A673 (cell line): ENCODE results near the gene GAD2.

Experiments
- CTCF ChIP-seq: fragments of 300-800, 200-600 bp; sonication (generic); conservative IDR thresholded peaks from 2 replicates; pipeline ENCODE4 v1.5.1; 2017; ENCODE audit warnings: low read depth, mild to moderate bottlenecking, antibody characterized with exemption, low read length, moderate library complexity, mixed read lengths
- EZH2 ChIP-seq: fragments of 200-600 bp; sonication (generic); IDR thresholded peaks from 2 replicates; pipeline ENCODE4 v1.6.1; 2017; ENCODE audit warnings: borderline replicate concordance, low read depth, mild to moderate bottlenecking, mixed read lengths, antibody characterized with exemption, low read length; ENCODE audit not compliant: poor library complexity, severe bottlenecking

- TF ChIP-seq CTCF (no peak), EZH2 (no peak)
Measured at GRCh38 chr10:26310361-26310760, 93.8 kb downstream of the GAD2 start.
